K562 (cell line): ENCODE measurements around the gene PPM1G. TPM values are rescaled to one million over a fixed set of nuclear protein-coding genes. Genes with fewer than 3 reads are reported as not detected.
A peak's percentile ranks its signal among the peaks of the same experiment; 100 is the strongest.

ENCODE experiments used
- ATF4 ChIP-seq: fragments of 450-650 bp; formaldehyde crosslinking; IDR thresholded peaks from 2 replicates; pipeline ENCODE4 v1.4.0; 2022; ENCODE audit warnings: mild to moderate bottlenecking, moderate library complexity
- EP400 ChIP-seq: fragments of 450-650 bp; IDR thresholded peaks from 2 replicates; pipeline ENCODE4 v1.6.1; 2017; ENCODE audit warnings: antibody characterized with exemption, mild to moderate bottlenecking, moderate library complexity
- FOXK2 ChIP-seq, 2 experiments: fragments of 450-650 bp; IDR thresholded peaks in 1 of 2; conservative IDR thresholded peaks in 1 of 2; 2 replicates each; pipeline ENCODE4 v1.6.1; 2016; ENCODE audit warnings: low read depth in 2 of 2, mild to moderate bottlenecking in 1 of 2
- FOXP4 ChIP-seq: sonication (generic); formaldehyde crosslinking; IDR thresholded peaks from 2 replicates; pipeline ENCODE4 v1.8.0; 2022; ENCODE audit warnings: mild to moderate bottlenecking, missing genetic modification reagents, borderline replicate concordance
- GMEB1 ChIP-seq: fragments of 250-450 bp; sonication (Bioruptor Pico); IDR thresholded peaks from 2 replicates; pipeline ENCODE4 v1.4.0; 2020; ENCODE audit warnings: mild to moderate bottlenecking
- HMGN3 ChIP-seq: IDR thresholded peaks from 2 replicates; pipeline ENCODE4 v1.6.1; 2011; ENCODE audit warnings: borderline replicate concordance, low read depth, mild to moderate bottlenecking, mixed read lengths, low read length; ENCODE audit not compliant: insufficient read length; ENCODE audit errors: extremely low read depth
- KHSRP ChIP-seq: fragments of 450-650 bp; IDR thresholded peaks from 2 replicates; pipeline ENCODE4 v1.6.1; 2017
- NFIC ChIP-seq: fragments of 450-650 bp; IDR thresholded peaks from 2 replicates; pipeline ENCODE4 v1.6.1; 2017; ENCODE audit warnings: mild to moderate bottlenecking, inconsistent platforms
- NONO ChIP-seq, 2 experiments: fragments of 200-400 bp in 1 of 2; fragments of 450-650 bp in 1 of 2; formaldehyde crosslinking in 1 of 2; IDR thresholded peaks; 2 replicates each; pipeline ENCODE4 v1.6.1; 2017; ENCODE audit warnings: low read depth in 2 of 2, mild to moderate bottlenecking in 2 of 2, moderate library complexity in 2 of 2, low read length in 1 of 2
- PTRF ChIP-seq: fragments of 450-650 bp; IDR thresholded peaks from 2 replicates; pipeline ENCODE4 v1.6.1; 2016; ENCODE audit warnings: mild to moderate bottlenecking, missing genetic modification characterization, missing compliant biosample characterization
- RNF2 ChIP-seq: sonication (generic); IDR thresholded peaks from 2 replicates; pipeline ENCODE4 v1.6.1; 2016
- SAFB ChIP-seq: fragments of 200-400 bp; formaldehyde crosslinking; IDR thresholded peaks from 2 replicates; pipeline ENCODE4 v1.6.1; 2017; ENCODE audit warnings: low read depth, low read length, borderline replicate concordance
- ZBTB1 ChIP-seq: sonication (generic); formaldehyde crosslinking; IDR thresholded peaks from 2 replicates; pipeline ENCODE4 v1.8.1; 2023; ENCODE audit warnings: missing genetic modification reagents, low read depth, mild to moderate bottlenecking, borderline replicate concordance
- ZFP1 ChIP-seq: fragments of 450-650 bp; formaldehyde crosslinking; IDR thresholded peaks from 2 replicates; pipeline ENCODE4 v1.4.0; 2020; ENCODE audit warnings: mild to moderate bottlenecking, mixed read lengths
- ZNF232 ChIP-seq: sonication (generic); formaldehyde crosslinking; IDR thresholded peaks from 2 replicates; pipeline ENCODE4 v1.8.0; 2022; ENCODE audit warnings: mild to moderate bottlenecking, missing genetic modification reagents
- ZNF431 ChIP-seq: sonication (generic); formaldehyde crosslinking; IDR thresholded peaks from 2 replicates; pipeline ENCODE4 v1.8.0; 2022; ENCODE audit warnings: mild to moderate bottlenecking, missing genetic modification reagents
- ZNF592 ChIP-seq: fragments of 450-650 bp; IDR thresholded peaks from 2 replicates; pipeline ENCODE4 v1.6.1; 2017; ENCODE audit warnings: antibody characterized with exemption, mild to moderate bottlenecking
- polyA plus RNA-seq, 8 experiments: library from polyadenylated mRNA; depleted of rRNA in 4 of 8; stranded (reverse) in 5 of 8; unstranded in 3 of 8; fragments of >200 nt; fragmentation: Nextera tagmentation in 2 of 8; fragmentation: Illumina TruSeq in 1 of 8; extraction: Ambion mirVana in 2 of 8; extraction: Trizol in 1 of 8; gene quantifications; 2 replicates each; pipeline versions ENCODE4 v1.2.1 to v1.2.3, GENCODE V29; 2011 to 2014; ENCODE audit warnings: inconsistent platforms in 1 of 8, missing spikeins in 1 of 8
- total RNA-seq, 7 experiments: library from RNA; depleted of rRNA in 6 of 7; stranded (reverse); fragments of >200 nt in 6 of 7; fragmentation: Illumina TruSeq in 2 of 7; extraction: Trizol in 2 of 7; gene quantifications; 2 replicates each; pipeline versions ENCODE4 v1.2.1 to v1.2.3, GENCODE V29; 2011 to 2021; ENCODE audit warnings: low replicate concordance in 1 of 7

PPM1G gene
- total and polyA plus RNA-seq, 9 of the 15 experiments (the other 6 are each of a cell fraction or from before 2014, with no cell fraction given), result 61.7 to 230 (median 153) TPM

- TF ChIP-seq ZNF232 (CRISPR knock-in tag) (no peak), ZBTB1 (CRISPR knock-in tag) (0 out of 2 replicates have a peak, but pooled peaks have one; percentile 47), FOXK2 (conservative IDR thresholded peaks at IDR 0.05 in 1 of 2, IDR thresholded peaks at IDR 0.05 in 1 of 2; ENCODE audit: low read depth in 2 of 2) (peak in 1 of 2 experiments; percentile 95; a peak in 2 of 4 replicates), RNF2 (no peak), PTRF (tag) (no peak), NONO (IDR thresholded peaks at IDR 0.05; ENCODE audit: low read depth in 2 of 2, low read length in 1 of 2) (peak in 1 of 2 experiments; percentile 98; a peak in 3 of 4 replicates), HMGN3 (peak; percentile 53), SAFB (peak; percentile 70; the same call in 1 of the 2 replicates), ATF4 (peak; percentile 53), ZNF592 (peak; percentile 93), FOXP4 (CRISPR knock-in tag) (peak; percentile 53; the same call in 1 of the 2 replicates), NFIC (peak; percentile 70), KHSRP (no peak), GMEB1 (CRISPR knock-in tag) (peak; percentile 54; the same call in 1 of the 2 replicates), ZFP1 (CRISPR knock-in tag) (no peak), EP400 (peak; percentile 89), ZNF431 (CRISPR knock-in tag) (0 out of 2 replicates have a peak, but pooled peaks have one; percentile 46)
Measured at GRCh38 chr2:27380626-27381545, 28.5 kb downstream of the PPM1G start, which contains the start of gene ZNF513 (continued).
